Measurements from ENCODE around the gene PLPPR1. TPM values are rescaled to one million over a fixed set of nuclear protein-coding genes. Genes with fewer than 3 reads are reported as not detected.

PLPPR1 gene
- total RNA-seq, 1 donor from 2014 or later = 12.2 TPM

- Mint-ChIP-seq H3K27ac (no peak overlapping the region), H3K27me3 (no peaks in the 10 kb centered on the region), H3K9me3 (ENCODE audit: low read depth) (peaks cover 2% of the 10 kb centered on the region), H3K4me3 (ENCODE audit: low read depth) (no peak overlapping the region), H3K4me1 (ENCODE audit: low read depth) (no peaks in the 10 kb centered on the region), H3K36me3 (ENCODE audit: insufficient read depth) (no peaks in the 10 kb centered on the region)
- TF ChIP-seq CTCF (IDR thresholded peaks at IDR 0.05; ENCODE audit: unreplicated experiment) = no peak
- no peak for DNase-seq (ENCODE audit: low spot score, unreplicated experiment)
Measured at GRCh38 chr9:101114317-101114716, 85.8 kb downstream of the PLPPR1 start.

GRCh38 chr9:101115102-101115501, 86.6 kb downstream of the PLPPR1 start:
- H3K9me3 Mint-ChIP-seq (ENCODE audit: low read depth) = no peaks in the 10 kb centered on the region
- no peak overlapping the region for H3K27ac Mint-ChIP-seq
- DNase-seq (ENCODE audit: low spot score, unreplicated experiment) = no peak
- H3K36me3 Mint-ChIP-seq (ENCODE audit: insufficient read depth) = no peaks in the 10 kb centered on the region
- no peak overlapping the region for H3K4me3 Mint-ChIP-seq (ENCODE audit: low read depth)
- no peak for TF ChIP-seq CTCF (IDR thresholded peaks at IDR 0.05; ENCODE audit: unreplicated experiment)
- no peaks in the 10 kb centered on the region for H3K4me1 Mint-ChIP-seq (ENCODE audit: low read depth)
- no peaks in the 10 kb centered on the region for H3K27me3 Mint-ChIP-seq

GRCh38 chr9:101117161-101117560, 88.6 kb downstream of the PLPPR1 start:
- H3K36me3 Mint-ChIP-seq (ENCODE audit: insufficient read depth) = no peaks in the 10 kb centered on the region
- TF ChIP-seq CTCF (IDR thresholded peaks at IDR 0.05; ENCODE audit: unreplicated experiment) = no peak
- no peaks in the 10 kb centered on the region for H3K9me3 Mint-ChIP-seq (ENCODE audit: low read depth)
- no peaks in the 10 kb centered on the region for H3K27me3 Mint-ChIP-seq
- DNase-seq (ENCODE audit: low spot score, unreplicated experiment) = no peak
- no peak overlapping the region for H3K27ac Mint-ChIP-seq
- H3K4me3 Mint-ChIP-seq (ENCODE audit: low read depth) = no peak overlapping the region
- no peaks in the 10 kb centered on the region for H3K4me1 Mint-ChIP-seq (ENCODE audit: low read depth)

GRCh38 chr9:101119206-101119819, 90.8 kb downstream of the PLPPR1 start:
- Mint-ChIP-seq H3K27me3 (no peaks in the 10 kb centered on the region), H3K4me3 (ENCODE audit: low read depth) (no peak overlapping the region), H3K9me3 (ENCODE audit: low read depth) (peaks cover 8% of the 10 kb centered on the region), H3K36me3 (ENCODE audit: insufficient read depth) (peaks cover 3% of the 10 kb centered on the region), H3K27ac (no peak overlapping the region), H3K4me1 (ENCODE audit: low read depth) (no peaks in the 10 kb centered on the region)
- peak; percentile 94 for TF ChIP-seq CTCF (IDR thresholded peaks at IDR 0.05; ENCODE audit: unreplicated experiment)
- peak; percentile 66 for DNase-seq (ENCODE audit: low spot score, unreplicated experiment)

- Mint-ChIP-seq H3K27ac (no peak overlapping the region), H3K27me3 (no peaks in the 10 kb centered on the region), H3K9me3 (ENCODE audit: low read depth) (peaks cover 18% of the 10 kb centered on the region), H3K36me3 (ENCODE audit: insufficient read depth) (peaks cover 3% of the 10 kb centered on the region), H3K4me3 (ENCODE audit: low read depth) (no peak overlapping the region), H3K4me1 (ENCODE audit: low read depth) (no peaks in the 10 kb centered on the region)
- no peak for DNase-seq (ENCODE audit: low spot score, unreplicated experiment)
- TF ChIP-seq CTCF (IDR thresholded peaks at IDR 0.05; ENCODE audit: unreplicated experiment) = no peak
Measured at GRCh38 chr9:101121836-101122399, 93.4 kb downstream of the PLPPR1 start.
